HepG2 (cell line): ENCODE results near the gene AGXT. TPM values are rescaled to one million over a fixed set of nuclear protein-coding genes. Genes with fewer than 3 reads are reported as not detected.

Experiments
- ATAC-seq: fragments of 200-7000 bp; cut with Tn5 transposase; 3 replicates; pipeline ENCODE4 v1.9.1; 2020; ENCODE audit warnings: mild to moderate bottlenecking, moderate library complexity
- BruUV-seq: library from RNA; stranded (reverse); fragments of 400-500 nt; replicated peaks from 2 replicates; lab custom pipeline; 2021; lab: Mats Ljungman, UMichigan
- CTCF ChIA-PET: fragments of 300-600 bp; formaldehyde crosslinking; extraction: SDS; loops from one replicate; lab custom pipeline; 2021; ENCODE audit warnings: low total read pairs, inconsistent platforms, low intra/inter-chr PET ratio; lab: Yijun Ruan, JAX
- POLR2A ChIA-PET: fragments of 350-600 bp; sonication (Branson Sonifier 250); formaldehyde crosslinking; loops from one replicate; lab custom pipeline; 2020; ENCODE audit warnings: antibody characterized with exemption, inconsistent platforms; lab: Yijun Ruan, JAX
- DNase-seq: peaks from one replicate; pipeline ENCODE4 v3.0.0-alpha.2; 2015; ENCODE audit warnings: low spot score
- FAIRE-seq: peaks from 3 replicates; lab custom pipeline; 2011; peaks lifted over from hg19 to GRCh38; lab: Jason Lieb, UNC
- H2AFZ ChIP-seq: one replicate; pipeline ENCODE4 v1.6.1; 2011; ENCODE audit warnings: low read length, inconsistent platforms
- H3K27ac ChIP-seq: fragments of 300-600 bp; 3 replicates; pipeline ENCODE4 v1.8.0; 2011; ENCODE audit warnings: mixed run types, mild to moderate bottlenecking, mixed read lengths, low read length, inconsistent platforms; ENCODE audit not compliant: insufficient read depth; ENCODE audit errors: extremely low read length
- H3K27me3 ChIP-seq, 2 experiments: fragments of 200-600 bp in 1 of 2; 2 replicates in 1 of 2; 3 replicates in 1 of 2; pipeline versions ENCODE4 v1.6.0 to v1.8.0; 2011; ENCODE audit warnings: low read length in 2 of 2, mild to moderate bottlenecking in 2 of 2, moderate library complexity in 2 of 2, inconsistent platforms in 1 of 2; ENCODE audit not compliant: insufficient read depth in 2 of 2, control insufficient read depth in 1 of 2
- H3K36me3 ChIP-seq, 2 experiments: fragments of 200-600 bp in 1 of 2; replicated peaks in 1 of 2; 2 replicates in 1 of 2; 3 replicates in 1 of 2; pipeline versions ENCODE4 v1.5.1 to v1.8.0; 2011; ENCODE audit warnings: low read length in 2 of 2, inconsistent platforms in 1 of 2; ENCODE audit not compliant: insufficient read depth in 2 of 2, control insufficient read depth in 1 of 2
- H3K4me1 ChIP-seq: 2 replicates; pipeline ENCODE4 v1.5.1; 2012; ENCODE audit warnings: low read length, inconsistent platforms; ENCODE audit not compliant: insufficient read depth
- H3K4me2 ChIP-seq: 2 replicates; pipeline ENCODE4 v1.6.0; 2011; ENCODE audit warnings: low read depth, low read length, inconsistent platforms
- H3K4me3 ChIP-seq, 3 experiments: fragments of 200-600 bp in 1 of 3; sonication (generic), shearing (Covaris generic) in 1 of 3; replicated peaks in 1 of 3; 2 replicates each; pipeline ENCODE4 v1.5.1; 2011 to 2016; ENCODE audit warnings: low read length in 3 of 3, inconsistent platforms in 2 of 3, low read depth in 2 of 3, mild to moderate bottlenecking in 2 of 3, control low read depth in 1 of 3, mixed read lengths in 1 of 3; ENCODE audit not compliant: insufficient read depth in 1 of 3
- H3K79me2 ChIP-seq: one replicate; pipeline ENCODE4 v1.6.1; 2011; ENCODE audit warnings: low read length, inconsistent platforms; ENCODE audit not compliant: insufficient read depth
- H3K9ac ChIP-seq: 2 replicates; pipeline ENCODE4 v1.6.0; 2011; ENCODE audit warnings: mild to moderate bottlenecking, low read depth, low read length, inconsistent platforms; ENCODE audit not compliant: insufficient read depth
- H3K9me3 ChIP-seq: 2 replicates; pipeline ENCODE4 v1.5.1; 2012; ENCODE audit warnings: mild to moderate bottlenecking, low read length
- H4K20me1 ChIP-seq: 2 replicates; pipeline ENCODE4 v1.6.0; 2011; ENCODE audit warnings: inconsistent platforms, mild to moderate bottlenecking, low read length, moderate library complexity; ENCODE audit not compliant: insufficient read depth
- AGO2 ChIP-seq: fragments of 200-400 bp; formaldehyde crosslinking; optimal IDR thresholded peaks from 2 replicates; pipeline ENCODE3; 2017; ENCODE audit warnings: mild to moderate bottlenecking, low read depth, low read length, moderate library complexity
- ELF1 ChIP-seq: sonication (generic); formaldehyde crosslinking; IDR thresholded peaks from 2 replicates; pipeline ENCODE4 v1.4.0; 2020; ENCODE audit warnings: missing genetic modification reagents
- FLYWCH1 ChIP-seq: sonication (generic); formaldehyde crosslinking; IDR thresholded peaks from 2 replicates; pipeline ENCODE4 v1.8.1; 2023; ENCODE audit warnings: mild to moderate bottlenecking, missing genetic modification reagents
- FOXK2 ChIP-seq: fragments of 450-650 bp; IDR thresholded peaks from 2 replicates; pipeline ENCODE4 v1.6.1; 2016
- HES4 ChIP-seq: sonication (generic); formaldehyde crosslinking; IDR thresholded peaks from 2 replicates; pipeline ENCODE4 v1.9.0; 2021; ENCODE audit warnings: mild to moderate bottlenecking, missing genetic modification reagents, borderline replicate concordance
- HINFP ChIP-seq: sonication (generic); formaldehyde crosslinking; IDR thresholded peaks from 2 replicates; pipeline ENCODE4 v1.4.0; 2020; ENCODE audit warnings: low read depth, mild to moderate bottlenecking, missing genetic modification reagents
- KDM3A ChIP-seq: IDR thresholded peaks from 2 replicates; pipeline ENCODE4 v1.6.1; 2018; ENCODE audit warnings: low read depth, missing compliant biosample characterization
- KDM5A ChIP-seq: fragments of 200-600 bp; sonication (generic); IDR thresholded peaks from 2 replicates; pipeline ENCODE4 v1.7.0; 2018; ENCODE audit warnings: antibody characterized with exemption, mild to moderate bottlenecking, low read length, borderline replicate concordance
- NR2F2 ChIP-seq: IDR thresholded peaks from 2 replicates; pipeline ENCODE4 v1.6.1; 2012; ENCODE audit warnings: low read depth, inconsistent platforms, borderline replicate concordance
- NRL ChIP-seq: sonication (generic); formaldehyde crosslinking; IDR thresholded peaks from 2 replicates; pipeline ENCODE4 v1.5.0; 2020; ENCODE audit warnings: missing genetic modification reagents, mild to moderate bottlenecking, moderate library complexity, borderline replicate concordance
- PHF8 ChIP-seq: sonication (generic); formaldehyde crosslinking; IDR thresholded peaks from 2 replicates; pipeline ENCODE4 v1.5.0; 2020; ENCODE audit warnings: missing genetic modification reagents
- ZNF567 ChIP-seq: sonication (generic); formaldehyde crosslinking; IDR thresholded peaks from 2 replicates; pipeline ENCODE4 v1.8.1; 2023; ENCODE audit warnings: mild to moderate bottlenecking, missing genetic modification reagents, borderline replicate concordance
- ZNF598 ChIP-seq: sonication (generic); formaldehyde crosslinking; IDR thresholded peaks from 2 replicates; pipeline ENCODE4 v1.5.1; 2020; ENCODE audit warnings: mild to moderate bottlenecking, missing genetic modification reagents, borderline replicate concordance
- WGBS: methylation state at CpG from one replicate; pipeline ENCODE4 v1.1.6; 2017; ENCODE audit warnings: low lambda C conversion rate; 5-methylcytosine and 5-hydroxymethylcytosine counted together
- in situ Hi-C: cut with HindIII; loops from 2 replicates; pipeline ENCODE4 v1.10.0; 2017; ENCODE audit warnings: low pct_unique_long_range_greater_than_20kb; ENCODE audit not compliant: extremely low pct_ligation_motif_present
- intact Hi-C: fragments of 100-400 bp; cut with micrococcal nuclease; formaldehyde crosslinking; loops from one replicate; pipeline ENCODE4 v1.10.0; 2022; ENCODE audit not compliant: unreplicated experiment
- polyA plus RNA-seq, 8 experiments: library from polyadenylated mRNA; depleted of rRNA in 3 of 8; stranded (reverse) in 7 of 8; unstranded in 1 of 8; fragments of >200 nt; fragmentation: Illumina TruSeq in 4 of 8; extraction: Trizol in 4 of 8; gene quantifications; 2 replicates each; pipeline versions ENCODE4 v1.2.1 to v1.2.3, GENCODE V29; 2011 to 2016; ENCODE audit warnings: low read depth in 4 of 8, missing spikeins in 1 of 8, mixed read lengths in 1 of 8; ENCODE audit not compliant: insufficient read depth in 1 of 8
- total RNA-seq, 5 experiments: library from RNA; depleted of rRNA; stranded (reverse); fragments of >200 nt; fragmentation: Illumina TruSeq; extraction: Trizol; gene quantifications; 2 replicates each; pipeline ENCODE4 v1.2.3, GENCODE V29; 2016; ENCODE audit warnings: low read depth in 1 of 5
- TF ChIP-seq, protein P1 (sequence below): sonication (generic); formaldehyde crosslinking; IDR thresholded peaks from 2 replicates; pipeline ENCODE4 v1.5.0; 2020; ENCODE audit warnings: mild to moderate bottlenecking, missing genetic modification reagents
- TF ChIP-seq, protein P2 (sequence below): sonication (generic); formaldehyde crosslinking; IDR thresholded peaks from 2 replicates; pipeline ENCODE4 v1.4.0; 2020; ENCODE audit warnings: missing genetic modification reagents

Gene AGXT
- total and polyA plus RNA-seq, 2 of the 13 experiments (the other 11 are each of a cell fraction or from before 2014, with no cell fraction given) = 41.9 to 96.1 TPM

DNA sequence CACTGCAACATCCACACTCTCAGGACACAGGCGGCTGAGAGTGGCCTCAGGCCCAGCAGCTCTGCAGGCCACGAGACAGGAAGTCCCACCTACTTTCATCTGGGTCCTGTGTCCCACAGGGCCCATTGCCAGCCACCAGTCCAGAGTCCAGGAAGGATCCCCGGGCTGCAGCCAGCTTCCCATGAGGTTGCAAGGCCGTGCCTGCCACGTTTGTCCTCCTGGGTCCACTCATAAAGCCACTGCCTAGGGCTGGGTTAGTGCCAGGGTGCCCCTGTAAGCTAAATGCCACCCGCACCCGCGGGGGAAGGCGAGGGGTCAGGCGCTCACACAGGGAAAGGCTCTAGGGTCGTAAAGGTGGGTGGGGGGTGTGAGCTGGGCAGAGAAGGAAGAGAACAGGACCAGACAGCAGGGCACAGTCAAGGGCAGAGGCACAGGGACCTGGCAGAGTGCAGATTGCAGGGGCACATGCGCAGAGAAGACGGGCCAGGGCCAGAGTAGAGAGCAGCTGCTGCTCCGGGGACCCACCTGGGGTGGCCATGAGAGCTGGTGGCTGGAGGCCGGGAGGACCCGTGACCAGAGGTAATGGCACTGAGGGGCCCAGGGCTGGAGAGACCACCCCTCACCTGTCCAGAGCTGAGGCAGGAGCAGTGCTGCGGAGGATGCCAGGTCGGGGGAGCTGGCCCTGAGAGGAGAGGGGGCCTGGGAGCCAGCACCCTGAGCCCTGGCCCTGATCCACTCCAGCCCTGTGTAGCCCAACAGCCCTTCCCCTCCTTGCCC is 8.0 kb downstream of the AGXT start (continued):
- TF ChIP-seq ELF1 (CRISPR knock-in tag) (peak; percentile 92), KDM3A (peak; percentile 80; the same call in 1 of the 2 replicates), ZNF567 (CRISPR knock-in tag) (peak; percentile 35; the same call in 1 of the 2 replicates), HES4 (CRISPR knock-in tag) (peak; percentile 69), HINFP (CRISPR knock-in tag) (peak; percentile 90)

DNA sequence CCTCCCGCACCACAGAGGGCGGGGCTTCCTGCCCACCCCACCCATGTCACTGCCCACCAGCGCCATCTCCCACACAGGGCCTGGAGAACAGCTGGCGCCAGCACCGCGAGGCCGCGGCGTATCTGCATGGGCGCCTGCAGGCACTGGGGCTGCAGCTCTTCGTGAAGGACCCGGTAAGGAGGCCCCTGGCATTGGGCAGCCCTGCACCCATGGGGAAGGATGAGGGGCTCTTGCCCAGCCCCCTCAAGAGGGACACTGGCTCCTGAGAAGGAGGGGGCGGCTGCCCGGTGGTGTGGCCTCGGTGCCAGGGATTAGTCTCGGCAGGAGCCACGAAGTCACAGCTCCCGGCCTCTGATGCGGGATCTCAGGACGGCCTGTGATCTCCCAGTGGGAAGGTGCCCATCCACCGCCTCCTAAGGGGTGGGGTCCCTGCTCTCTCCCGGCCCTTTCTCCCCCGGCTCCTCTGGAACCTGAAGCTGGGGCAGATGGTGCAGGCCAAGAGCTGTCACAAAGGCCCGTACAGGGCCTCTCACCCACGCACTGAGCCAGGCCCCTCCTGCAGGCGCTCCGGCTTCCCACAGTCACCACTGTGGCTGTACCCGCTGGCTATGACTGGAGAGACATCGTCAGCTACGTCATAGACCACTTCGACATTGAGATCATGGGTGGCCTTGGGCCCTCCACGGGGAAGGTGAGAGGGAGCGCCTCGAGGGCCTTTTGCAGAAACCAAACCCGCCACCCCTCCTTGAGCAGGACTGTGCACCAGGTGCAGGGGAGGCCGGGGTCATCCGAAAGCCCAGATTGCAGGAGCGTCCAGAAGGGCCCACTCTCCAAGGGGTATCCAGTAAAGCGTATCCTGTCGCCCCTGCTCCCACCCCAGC is 9.1 kb downstream of the AGXT start:
- Histone ChIP-seq H3K27ac (peak overlapping the region; percentile 88), H3K4me1 (peaks cover 61% of the 10 kb centered on the region), H4K20me1 (no peaks in the 10 kb centered on the region), H3K9ac (peak overlapping the region; percentile 74), H3K9me3 (no peaks in the 10 kb centered on the region), H3K36me3 (no peaks in the 10 kb centered on the region; a peak in 1 of 5 replicates), H3K4me2 (no peak overlapping the region), H3K4me3 (no peak overlapping the region; a peak in 1 of 6 replicates), H3K27me3 (no peaks in the 10 kb centered on the region), H3K79me2 (no peaks in the 10 kb centered on the region), H2AFZ (no peak overlapping the region)
- WGBS = 98% methylated on average over 27 of the region's 40 CpGs
- ATAC-seq (no peak), FAIRE-seq (no peak), DNase-seq (no peak)
- intact Hi-C loops = no loop called here
- in situ Hi-C loops = no loop called here
- POLR2A ChIA-PET = interaction anchor here (1.5 to 7.1 kb wide), 5 partner anchors 9 to 36 kb away, joined by 7 to 71 read pairs (median 25); partner anchors contain the start of genes AGXT and MAB21L4
- CTCF ChIA-PET = no interaction called here
- no TSS peak for BruUV-seq
- TF ChIP-seq, protein P1, sequence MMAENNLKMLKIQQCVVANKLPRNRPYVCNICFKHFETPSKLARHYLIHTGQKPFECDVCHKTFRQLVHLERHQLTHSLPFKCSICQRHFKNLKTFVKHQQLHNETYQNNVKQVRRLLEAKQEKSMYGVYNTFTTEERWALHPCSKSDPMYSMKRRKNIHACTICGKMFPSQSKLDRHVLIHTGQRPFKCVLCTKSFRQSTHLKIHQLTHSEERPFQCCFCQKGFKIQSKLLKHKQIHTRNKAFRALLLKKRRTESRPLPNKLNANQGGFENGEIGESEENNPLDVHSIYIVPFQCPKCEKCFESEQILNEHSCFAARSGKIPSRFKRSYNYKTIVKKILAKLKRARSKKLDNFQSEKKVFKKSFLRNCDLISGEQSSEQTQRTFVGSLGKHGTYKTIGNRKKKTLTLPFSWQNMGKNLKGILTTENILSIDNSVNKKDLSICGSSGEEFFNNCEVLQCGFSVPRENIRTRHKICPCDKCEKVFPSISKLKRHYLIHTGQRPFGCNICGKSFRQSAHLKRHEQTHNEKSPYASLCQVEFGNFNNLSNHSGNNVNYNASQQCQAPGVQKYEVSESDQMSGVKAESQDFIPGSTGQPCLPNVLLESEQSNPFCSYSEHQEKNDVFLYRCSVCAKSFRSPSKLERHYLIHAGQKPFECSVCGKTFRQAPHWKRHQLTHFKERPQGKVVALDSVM (CRISPR knock-in tag) = no peak
- TF ChIP-seq PHF8 (CRISPR knock-in tag) (0 out of 2 replicates have a peak, but pooled peaks have one; percentile 27), NRL (CRISPR knock-in tag) (0 out of 2 replicates have a peak, but pooled peaks have one; percentile 12), FOXK2 (no peak), KDM5A (no peak), ZNF598 (no peak), AGO2 (peak; percentile 13), NR2F2 (no peak), FLYWCH1 (CRISPR knock-in tag) (0 out of 2 replicates have a peak, but pooled peaks have one; percentile 74)
- TF ChIP-seq, protein P2, sequence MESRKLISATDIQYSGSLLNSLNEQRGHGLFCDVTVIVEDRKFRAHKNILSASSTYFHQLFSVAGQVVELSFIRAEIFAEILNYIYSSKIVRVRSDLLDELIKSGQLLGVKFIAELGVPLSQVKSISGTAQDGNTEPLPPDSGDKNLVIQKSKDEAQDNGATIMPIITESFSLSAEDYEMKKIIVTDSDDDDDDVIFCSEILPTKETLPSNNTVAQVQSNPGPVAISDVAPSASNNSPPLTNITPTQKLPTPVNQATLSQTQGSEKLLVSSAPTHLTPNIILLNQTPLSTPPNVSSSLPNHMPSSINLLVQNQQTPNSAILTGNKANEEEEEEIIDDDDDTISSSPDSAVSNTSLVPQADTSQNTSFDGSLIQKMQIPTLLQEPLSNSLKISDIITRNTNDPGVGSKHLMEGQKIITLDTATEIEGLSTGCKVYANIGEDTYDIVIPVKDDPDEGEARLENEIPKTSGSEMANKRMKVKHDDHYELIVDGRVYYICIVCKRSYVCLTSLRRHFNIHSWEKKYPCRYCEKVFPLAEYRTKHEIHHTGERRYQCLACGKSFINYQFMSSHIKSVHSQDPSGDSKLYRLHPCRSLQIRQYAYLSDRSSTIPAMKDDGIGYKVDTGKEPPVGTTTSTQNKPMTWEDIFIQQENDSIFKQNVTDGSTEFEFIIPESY = peak; percentile 88
